ENCODE measurements around the gene C19orf44.
"Not testable (repeated sequence)": the region's sequence is repeated elsewhere in the genome, so short reads cannot be mapped to it uniquely, and the experiment has no call there.

The C19orf44 gene

DNA sequence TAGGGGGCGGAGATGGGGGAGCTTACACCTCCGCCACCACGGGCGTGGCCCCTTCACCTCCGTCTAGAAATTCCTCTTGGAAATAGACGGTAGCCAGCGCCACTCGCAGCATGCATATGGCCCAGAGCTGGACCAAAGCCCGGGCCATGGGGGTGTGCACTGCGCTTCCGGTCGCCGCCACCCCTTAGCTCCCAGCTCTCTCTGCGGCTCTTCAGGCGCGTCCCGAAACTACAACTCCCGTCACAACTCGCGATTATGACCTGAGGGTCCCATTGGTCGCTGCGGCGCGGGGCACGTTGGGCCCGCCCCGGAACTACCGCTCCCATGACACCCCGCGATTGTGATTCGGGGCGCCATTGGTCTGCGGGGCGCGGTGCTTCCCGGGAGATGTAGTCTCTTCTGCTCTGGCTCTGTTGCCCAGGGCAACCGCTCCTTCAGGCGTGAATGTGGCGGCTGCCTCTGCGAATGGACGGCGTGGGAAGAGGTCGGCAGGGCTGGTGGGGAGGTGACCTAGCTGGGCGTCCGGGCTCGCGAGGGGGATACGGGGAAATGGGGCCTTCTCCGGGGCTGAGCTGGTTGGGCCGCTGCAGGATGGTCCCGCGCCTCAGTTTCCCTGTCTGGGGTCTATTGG is at the start of gene C19orf44, which contains the start of gene CALR3:
TSS of gene C19orf44 (plus strand) at position 413 of the 631 bp plus-strand sequence. CDS start 4,399 bp downstream, outside the sequence.
TSS of gene CALR3 (minus strand) at position 186 of the 631 bp plus-strand sequence. CDS start at position 148, 38 bp downstream.
- in situ Hi-C loops (cut with MboI; ENCODE audit: low sequenced_read_pairs): no loop called here

DNA sequence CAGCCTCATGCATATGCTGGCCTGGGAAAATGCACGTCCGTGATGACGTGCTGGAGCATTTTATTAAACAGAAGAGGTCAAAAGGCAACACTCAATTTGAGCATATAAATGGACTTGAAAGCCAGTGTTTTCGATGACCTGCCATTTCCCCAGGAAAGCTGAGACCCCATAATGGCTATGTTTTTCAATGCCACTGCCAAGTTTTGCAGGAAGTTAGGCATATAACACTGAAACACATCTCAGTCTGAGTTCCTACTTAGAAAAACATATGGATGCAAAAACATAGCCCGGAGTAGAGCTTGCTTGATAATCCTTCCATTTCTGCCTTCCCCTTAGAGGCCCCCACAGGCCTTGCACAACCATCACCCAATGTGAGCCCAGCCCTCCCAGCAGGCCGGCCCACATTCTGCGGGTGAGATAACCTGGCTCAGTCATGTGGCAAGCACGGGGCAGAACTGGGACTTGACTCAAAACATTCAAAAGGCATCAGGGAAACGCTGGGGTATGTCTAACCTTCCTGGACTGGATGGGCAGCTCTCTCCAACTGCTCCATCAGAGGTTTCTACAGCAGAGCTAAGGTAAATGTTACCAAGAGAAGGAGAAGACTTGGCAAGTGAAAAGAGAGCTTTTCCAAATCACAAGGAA is 49.3 kb upstream of the C19orf44 start:
- in situ Hi-C loops (cut with MboI; ENCODE audit: low sequenced_read_pairs): no loop called here

DNA sequence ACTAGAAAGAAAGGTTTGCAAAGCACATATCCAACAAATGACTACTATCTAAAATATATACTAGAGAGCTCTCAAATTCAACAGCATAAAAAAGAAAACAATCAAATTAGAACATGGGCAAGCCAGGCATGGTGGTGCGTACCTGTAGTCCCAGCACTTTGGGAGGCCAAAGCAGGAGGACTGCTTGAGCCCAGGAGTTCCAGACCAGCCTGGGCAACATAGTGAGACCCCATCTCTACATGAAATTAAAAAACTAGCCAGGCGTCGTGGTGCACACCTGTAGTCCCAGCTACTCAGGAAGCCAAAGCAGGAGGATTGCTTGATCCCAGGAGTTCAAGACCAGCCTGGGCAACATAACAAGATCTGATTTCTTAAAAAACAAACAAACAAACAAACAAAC is 47.3 kb upstream of the C19orf44 start:
- in situ Hi-C loops (cut with MboI; ENCODE audit: low sequenced_read_pairs): not testable (repeated sequence)

DNA sequence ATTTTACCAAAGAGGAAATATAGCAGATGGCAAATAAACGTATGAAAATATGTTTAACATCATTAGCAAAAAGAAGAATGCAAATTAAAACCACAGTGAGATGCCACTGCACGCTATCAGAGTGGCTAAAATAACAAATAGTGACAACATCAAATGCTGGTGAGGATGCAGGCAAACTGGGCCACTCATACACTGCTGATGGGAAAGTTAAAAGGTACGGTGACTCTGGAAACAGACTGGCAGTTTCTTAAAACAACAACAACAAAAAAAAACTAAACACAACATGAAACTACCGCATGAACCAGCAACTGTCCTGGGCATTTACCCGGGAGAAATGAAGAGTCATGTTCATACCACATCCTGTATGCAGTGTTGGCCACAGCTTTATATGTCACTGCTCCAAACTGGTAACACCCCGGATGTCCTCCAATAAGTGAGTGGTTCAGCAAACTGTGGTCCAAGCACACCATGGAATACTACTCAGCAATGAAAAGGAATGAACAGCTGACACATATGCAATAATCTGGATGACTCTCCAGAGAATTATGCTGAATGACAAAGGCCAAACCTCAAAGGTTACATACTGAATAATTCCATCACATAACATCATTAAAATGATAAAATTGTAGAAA is 46.7 kb upstream of the C19orf44 start:
- in situ Hi-C loops (cut with MboI; ENCODE audit: low sequenced_read_pairs): no loop called here

DNA sequence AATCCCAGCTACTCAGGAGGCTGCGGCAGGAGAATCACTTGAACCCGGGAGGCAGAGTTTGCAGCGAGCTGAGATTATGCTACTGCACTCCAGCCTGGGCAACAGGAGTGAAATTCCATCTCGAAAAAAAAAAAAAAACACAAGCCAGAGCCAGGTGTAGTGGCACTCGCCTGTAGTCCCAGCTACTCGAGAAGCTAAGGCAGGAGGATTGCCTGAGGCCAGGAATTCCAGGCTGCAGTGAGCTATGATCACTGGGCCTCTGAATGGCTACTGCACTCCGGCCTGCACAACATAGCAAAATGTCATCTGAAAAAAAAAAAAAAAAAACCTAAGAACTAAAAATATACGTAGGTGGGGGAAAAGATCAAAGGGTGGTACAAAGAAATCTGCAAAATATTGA is 43.9 kb upstream of the C19orf44 start:
- in situ Hi-C loops (cut with MboI; ENCODE audit: low sequenced_read_pairs): no loop called here

DNA sequence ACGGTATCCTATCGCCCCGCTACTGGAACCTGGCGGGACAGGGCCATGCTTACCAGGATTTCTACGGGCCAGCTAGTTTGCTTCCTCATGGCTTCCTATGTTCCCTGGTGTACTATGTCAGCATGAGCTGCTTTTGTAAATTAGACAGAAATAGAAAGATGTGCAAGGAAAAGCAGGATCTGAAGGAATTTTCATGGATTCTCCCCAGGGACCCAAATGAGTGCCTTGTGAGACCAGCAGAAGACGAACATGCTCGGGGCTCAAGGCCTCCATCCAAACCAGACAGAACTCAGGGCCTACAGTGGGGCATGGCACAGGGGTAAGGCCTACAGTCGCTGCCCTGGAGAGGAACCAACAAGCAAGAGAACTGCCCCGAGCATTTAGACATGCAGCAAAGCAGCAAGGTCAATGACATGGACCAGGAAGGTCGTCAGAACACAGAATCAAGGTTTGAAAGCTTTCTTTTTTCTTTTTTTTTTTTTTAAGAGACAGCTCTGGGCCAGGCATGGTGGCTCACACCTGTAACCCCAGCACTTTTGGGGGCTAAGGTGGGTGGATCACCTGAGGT is 41.8 kb upstream of the C19orf44 start:
- in situ Hi-C loops (cut with MboI; ENCODE audit: low sequenced_read_pairs): no loop called here

DNA sequence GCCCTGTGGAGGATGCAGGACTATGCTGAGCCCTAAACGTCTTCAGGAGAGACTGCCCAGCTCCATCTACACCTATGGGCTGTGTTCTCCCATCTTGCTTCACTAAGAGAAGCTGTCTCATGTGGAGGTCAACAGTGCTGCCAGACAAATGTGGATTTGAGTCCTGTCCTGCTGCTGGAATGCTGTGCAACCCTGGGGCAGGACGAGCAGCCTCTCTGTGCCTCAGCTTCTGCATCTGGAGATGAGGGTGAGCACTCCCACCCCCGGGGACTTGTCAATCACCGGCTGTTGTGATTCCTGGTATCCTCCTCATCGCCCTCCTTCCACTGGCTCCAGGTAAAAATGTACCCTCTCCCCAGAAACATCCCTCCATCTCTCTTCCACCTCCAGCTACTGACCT is 40.7 kb upstream of the C19orf44 start:
- in situ Hi-C loops (cut with MboI; ENCODE audit: low sequenced_read_pairs): no loop called here

DNA sequence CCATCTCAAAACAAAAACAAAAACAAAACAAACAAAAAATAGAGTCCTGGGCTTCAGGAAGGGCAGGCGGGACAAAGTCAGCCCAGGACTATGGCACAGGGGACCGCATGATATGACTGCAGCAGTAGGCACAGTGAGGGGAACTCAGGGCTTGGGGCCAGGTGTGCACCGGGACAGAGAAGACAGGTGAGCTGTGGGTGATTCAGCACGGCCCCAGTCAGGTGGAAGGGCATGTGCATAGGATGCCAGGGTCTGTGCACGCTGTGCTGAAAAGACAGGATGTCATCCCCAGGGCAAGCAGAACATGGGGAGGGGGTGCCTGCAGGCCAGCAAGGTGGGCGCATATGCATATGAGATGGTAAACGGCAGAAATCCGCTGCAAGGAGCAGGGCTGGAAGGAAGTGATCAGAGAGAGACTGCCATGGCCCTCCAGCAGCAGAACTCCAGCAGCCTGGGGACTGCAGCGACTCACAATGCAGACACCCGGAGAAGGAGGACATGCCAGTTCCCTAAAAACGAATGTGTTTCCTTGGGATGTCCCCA is 39.5 kb upstream of the C19orf44 start:
- in situ Hi-C loops (cut with MboI; ENCODE audit: low sequenced_read_pairs): no loop called here

DNA sequence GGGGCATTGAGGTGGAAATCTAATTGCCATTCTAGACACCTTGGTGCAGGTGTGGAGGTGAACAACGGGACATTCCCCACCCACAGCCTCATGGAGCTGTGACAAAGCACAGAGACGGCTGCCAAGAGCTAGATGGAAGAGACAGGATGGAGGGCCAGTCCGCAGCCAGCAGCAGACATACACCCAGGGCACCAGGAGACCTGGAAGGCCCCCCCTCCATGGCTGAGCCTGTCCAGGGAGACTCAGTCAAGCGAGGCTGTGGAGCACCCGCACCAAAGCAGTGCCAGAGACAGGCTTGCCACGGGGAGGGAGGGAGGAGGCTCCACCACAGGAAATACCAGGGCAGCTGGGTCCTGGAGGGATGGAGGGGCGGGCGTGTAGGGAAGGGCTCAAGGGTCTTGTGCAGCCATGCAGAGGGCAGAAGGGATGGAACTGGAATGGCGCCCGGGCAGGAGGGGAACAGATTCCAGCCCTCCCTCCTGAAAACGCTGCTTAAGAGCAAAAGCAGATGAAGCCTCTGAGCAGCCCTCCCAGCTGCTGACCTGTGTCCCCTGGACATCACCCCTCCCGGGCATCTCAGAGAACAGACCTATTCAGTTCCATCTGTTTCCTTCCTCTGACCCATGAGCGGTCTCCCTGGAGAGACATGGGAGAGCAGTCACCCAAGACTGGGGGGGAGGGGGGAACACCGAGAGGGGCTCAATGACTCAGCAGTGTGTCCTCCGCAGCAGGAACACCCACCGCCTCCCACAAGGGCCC is 38.8 kb upstream of the C19orf44 start:
- in situ Hi-C loops (cut with MboI; ENCODE audit: low sequenced_read_pairs): no loop called here

DNA sequence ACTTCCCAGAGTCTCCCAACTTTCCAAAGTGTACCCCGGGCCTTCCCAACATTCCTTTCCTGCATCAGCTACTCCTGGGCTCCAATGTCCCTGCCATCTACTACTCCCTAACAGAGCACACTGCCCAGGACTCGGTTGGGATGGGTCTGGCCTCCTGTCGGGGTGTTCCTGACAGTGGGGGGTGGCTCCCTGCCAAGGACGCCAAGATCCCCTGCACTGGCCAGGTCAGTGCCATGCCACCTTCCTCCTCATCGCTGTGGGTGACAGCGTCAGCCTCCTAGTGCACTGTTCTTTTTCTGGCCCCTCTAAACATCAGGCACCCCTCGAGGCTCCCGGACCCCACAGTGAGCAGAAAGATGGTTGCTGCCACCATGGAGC is 38.3 kb upstream of the C19orf44 start:
- in situ Hi-C loops (cut with MboI; ENCODE audit: low sequenced_read_pairs): no loop called here

DNA sequence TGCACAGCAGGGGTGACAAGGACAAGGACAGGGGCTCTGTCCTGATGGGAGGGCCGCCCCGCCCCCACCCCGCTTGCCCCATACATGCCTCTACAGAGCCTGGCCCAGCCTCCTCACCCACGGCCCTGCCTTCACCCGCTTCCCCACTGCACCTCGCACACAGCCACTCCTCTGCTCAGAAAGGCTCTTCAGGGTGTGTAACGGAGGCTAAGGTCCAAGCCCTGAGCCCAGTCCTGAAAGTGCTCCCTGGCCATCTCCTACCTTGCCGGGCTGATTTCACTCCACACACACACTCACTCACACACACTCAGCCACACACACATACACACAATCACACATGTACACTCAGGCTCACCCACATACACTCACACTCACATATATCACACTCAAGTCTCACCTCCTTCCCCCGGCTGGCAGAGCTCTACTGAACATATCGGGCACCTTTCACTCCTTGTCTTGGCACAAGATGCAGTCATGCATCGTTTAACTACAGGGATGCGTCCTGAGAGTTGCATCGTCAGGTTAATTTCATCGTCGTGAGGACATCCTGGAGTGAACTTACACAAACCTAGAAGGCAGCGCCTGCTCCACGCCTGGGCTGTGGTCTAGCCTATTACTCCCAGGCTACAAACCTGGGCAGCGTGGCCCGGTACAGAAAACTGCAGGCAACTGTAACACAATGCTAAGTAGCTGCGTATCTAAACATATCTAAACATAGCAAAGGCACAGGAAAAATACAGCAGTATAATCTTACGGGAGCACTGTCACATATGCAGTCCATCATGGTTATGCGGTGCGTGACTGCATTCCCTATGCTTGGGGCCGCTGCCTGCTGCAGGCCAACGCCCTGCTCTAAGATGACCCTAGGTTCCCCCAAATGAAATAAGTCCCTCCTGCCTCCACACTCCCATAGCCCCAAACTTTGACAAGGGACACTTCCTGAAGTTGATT is 37.5 kb upstream of the C19orf44 start:
- in situ Hi-C loops (cut with MboI; ENCODE audit: low sequenced_read_pairs): no loop called here

DNA sequence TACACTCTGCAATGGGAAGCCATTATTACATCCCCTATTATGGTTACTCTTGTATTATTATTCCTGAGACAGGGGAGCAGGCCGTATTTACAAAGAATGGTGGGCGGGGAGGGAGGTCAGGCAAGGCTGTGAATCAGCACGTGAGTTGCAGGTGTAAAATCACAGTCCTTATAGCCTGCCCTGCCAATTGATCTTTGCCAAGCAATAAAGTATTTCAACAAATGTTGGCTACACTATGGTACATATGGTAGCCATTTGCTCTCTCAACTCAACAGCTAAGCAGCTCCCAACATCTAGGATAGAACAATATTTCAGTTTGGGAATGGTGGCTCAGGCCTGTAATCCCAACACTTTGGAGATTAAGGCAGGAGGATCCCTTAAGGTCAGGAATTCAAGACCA is 36.5 kb upstream of the C19orf44 start:
- in situ Hi-C loops (cut with MboI; ENCODE audit: low sequenced_read_pairs): no loop called here

DNA sequence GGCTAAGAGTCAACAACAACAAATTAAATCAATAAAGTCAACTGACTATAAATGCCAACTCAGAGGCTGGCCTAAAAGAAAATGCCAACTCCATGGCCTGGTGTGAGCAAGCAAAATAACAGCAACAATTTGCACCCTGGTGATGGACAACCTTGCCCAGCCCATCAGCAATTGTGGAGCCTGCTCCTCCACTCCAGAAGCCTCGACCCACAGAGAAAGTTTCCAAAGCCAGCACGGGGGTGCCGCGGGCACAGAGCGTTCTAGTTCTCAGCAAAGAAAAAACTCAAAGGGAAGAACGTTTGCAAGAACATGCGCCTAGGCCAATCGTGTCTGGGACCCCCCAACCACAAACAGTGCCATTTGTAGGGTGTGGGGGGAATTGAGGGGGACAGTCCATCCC is 35.7 kb upstream of the C19orf44 start:
- in situ Hi-C loops (cut with MboI; ENCODE audit: low sequenced_read_pairs): no loop called here

DNA sequence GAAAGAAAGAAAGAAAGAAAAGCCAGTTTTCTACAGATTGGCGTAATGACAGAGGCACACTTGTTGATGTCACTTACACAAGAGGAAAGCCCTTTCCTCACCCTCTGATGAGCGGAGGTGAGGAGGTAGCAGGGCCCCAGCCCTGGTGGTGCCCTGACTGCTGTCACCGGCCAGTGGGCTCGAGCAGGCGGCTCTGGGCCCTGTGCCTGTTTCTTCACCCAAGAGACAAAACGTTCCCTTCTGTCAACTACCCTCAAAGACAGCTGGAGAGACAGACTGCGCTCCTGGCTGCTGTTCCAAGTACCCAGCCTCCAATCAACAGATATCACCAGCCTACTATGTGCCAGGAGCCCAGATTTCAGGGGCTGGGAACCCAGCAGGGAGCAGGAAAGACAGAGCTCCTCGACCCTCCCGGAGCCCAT is 34.6 kb upstream of the C19orf44 start:
- in situ Hi-C loops (cut with MboI; ENCODE audit: low sequenced_read_pairs): no loop called here

DNA sequence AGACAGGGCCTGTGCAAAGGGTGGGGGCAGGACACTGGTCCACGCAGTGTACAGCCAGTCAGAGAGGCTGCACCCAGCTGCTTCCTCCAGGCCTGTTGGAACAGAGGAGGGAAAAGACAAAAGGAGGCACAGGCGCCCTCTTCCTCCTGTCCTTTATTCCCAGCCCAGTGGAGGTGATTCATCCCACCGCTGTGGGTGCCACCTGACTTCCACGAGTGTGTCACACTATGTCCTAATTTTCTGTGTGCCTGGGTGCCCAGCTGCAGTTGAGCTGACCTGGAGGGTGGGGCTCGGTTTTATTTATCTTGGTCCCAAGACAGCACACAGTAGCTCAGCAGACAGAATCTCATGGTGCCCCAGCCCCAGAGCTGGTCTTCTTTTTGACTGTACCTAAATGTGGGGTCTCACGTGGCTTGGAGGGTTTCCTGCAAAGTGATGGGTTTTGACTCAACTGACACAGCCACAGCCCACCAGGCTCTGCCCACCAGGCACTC is 33.4 kb upstream of the C19orf44 start:
- in situ Hi-C loops (cut with MboI; ENCODE audit: low sequenced_read_pairs): no loop called here

DNA sequence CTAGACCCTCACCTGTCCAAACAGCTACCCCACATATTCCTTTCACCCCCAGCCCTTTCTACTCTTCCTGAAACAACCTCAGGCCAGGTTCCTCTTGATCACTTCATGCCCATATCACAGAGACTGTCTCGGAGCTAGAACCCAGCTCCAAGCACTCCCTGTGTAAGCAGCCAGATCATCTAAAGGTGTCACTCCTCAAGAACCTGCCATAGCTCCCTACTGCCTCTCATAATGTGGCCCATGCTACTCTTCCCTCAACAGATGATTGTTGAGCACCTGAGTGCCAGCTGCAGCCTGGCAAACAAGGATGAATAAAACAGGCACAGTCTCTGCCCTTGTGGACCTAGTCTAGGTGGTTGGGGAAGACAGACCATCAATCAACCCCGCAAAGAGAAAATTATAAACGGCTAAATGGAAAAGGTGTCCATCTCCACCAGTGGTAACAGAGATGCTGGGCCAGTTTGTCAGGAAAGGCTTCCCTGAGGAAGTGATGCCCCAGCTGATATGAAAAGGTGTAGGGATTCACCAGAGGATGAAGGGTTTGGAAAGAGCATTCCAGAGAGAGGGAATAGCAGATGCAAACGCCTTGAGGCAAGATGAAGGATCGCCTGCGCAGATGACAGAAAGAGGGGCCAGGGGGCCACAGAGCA is 32.7 kb upstream of the C19orf44 start:
- in situ Hi-C loops (cut with MboI; ENCODE audit: low sequenced_read_pairs): no loop called here

DNA sequence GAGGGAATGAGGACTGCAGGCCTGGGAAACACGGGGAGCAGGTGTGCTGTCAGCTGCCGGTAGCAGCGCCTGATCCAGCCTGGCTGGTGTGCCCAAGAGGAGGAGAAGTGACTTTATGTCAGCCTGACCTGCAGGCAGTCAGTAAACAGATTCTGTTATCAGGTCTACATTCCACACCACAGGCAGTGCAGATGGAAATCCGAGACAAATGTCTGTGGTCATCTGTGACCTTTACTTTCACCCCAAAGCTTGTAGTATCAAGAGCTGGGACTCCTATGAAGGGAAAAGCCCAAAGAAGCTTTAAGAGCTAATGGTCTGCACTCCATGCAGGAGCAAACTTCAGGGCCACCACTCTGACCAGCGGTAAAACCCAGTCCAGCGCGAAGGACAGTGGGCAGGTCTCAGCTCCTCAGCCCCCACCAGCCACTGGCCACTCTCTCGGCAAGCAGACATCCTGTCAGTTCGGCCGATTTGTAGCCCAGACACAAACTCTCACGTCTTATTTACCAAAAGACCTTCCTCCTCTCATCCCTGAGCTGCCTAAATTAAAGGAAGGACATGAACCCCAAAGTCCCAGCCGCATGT is 32.1 kb upstream of the C19orf44 start:
- in situ Hi-C loops (cut with MboI; ENCODE audit: low sequenced_read_pairs): no loop called here

DNA sequence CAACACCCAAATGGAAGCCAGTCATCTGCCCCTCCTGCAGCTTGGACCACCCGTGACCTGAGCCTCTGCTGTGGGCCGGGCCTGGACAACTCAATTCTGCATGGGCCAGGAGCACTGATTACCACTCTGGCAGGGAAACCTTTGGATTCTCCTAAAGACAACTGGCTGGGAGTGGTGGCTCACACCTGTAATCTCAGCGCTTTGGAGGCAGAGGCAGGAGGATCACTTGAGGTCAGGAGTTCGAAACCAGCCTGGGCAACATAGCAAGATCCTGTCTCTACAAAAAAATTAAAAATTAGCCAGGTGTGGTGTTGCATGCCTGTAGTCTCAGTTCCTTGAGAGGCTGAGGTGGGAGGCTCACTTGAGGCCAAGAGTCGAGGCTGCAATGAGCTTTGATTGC is 31.0 kb upstream of the C19orf44 start:
- in situ Hi-C loops (cut with MboI; ENCODE audit: low sequenced_read_pairs): no loop called here
